Measurements from ENCODE around the gene LCNL1.
"Not testable (repeated sequence)": the region's sequence is repeated elsewhere in the genome, so short reads cannot be mapped to it uniquely, and the experiment has no call there.

LCNL1 gene

GRCh38 chr9:136992819-136993369 is 10.1 kb downstream of the LCNL1 start:
- no peak for DNase-seq (ENCODE audit: low read depth in 2 of 2)

GRCh38 chr9:136994180-136994887 is 11.5 kb downstream of the LCNL1 start:
- no peak for DNase-seq (ENCODE audit: low read depth in 2 of 2)

- no peak for DNase-seq (ENCODE audit: low read depth in 2 of 2)
Observed at GRCh38 chr9:136994888-136995230, 12.1 kb downstream of the LCNL1 start.

- no peak for DNase-seq (ENCODE audit: low read depth in 2 of 2)
Observed at GRCh38 chr9:136995362-136995761, 12.6 kb downstream of the LCNL1 start.

- DNase-seq (ENCODE audit: low read depth in 2 of 2): no peak
Observed at GRCh38 chr9:136995772-136996311, 13.0 kb downstream of the LCNL1 start.

GRCh38 chr9:136996361-136997292 is 13.8 kb downstream of the LCNL1 start, which contains the start of gene CLIC3:
TSS of gene CLIC3 (minus strand) at chr9:136996568. CDS start at chr9:136996543, 25 bp downstream.
- peak in 1 of 2 donors; percentile 36 for DNase-seq (ENCODE audit: low read depth in 2 of 2)

GRCh38 chr9:136997371-136997770 is 14.6 kb downstream of the LCNL1 start:
- DNase-seq (ENCODE audit: low read depth in 2 of 2): no peak

GRCh38 chr9:136997830-136998234 is 15.0 kb downstream of the LCNL1 start:
- DNase-seq (ENCODE audit: low read depth in 2 of 2): peak in 1 of 2 donors; percentile 23

GRCh38 chr9:137000177-137000930 is 17.6 kb downstream of the LCNL1 start:
- DNase-seq (ENCODE audit: low read depth in 2 of 2): no peak

GRCh38 chr9:137001857-137002645 is 19.3 kb downstream of the LCNL1 start:
- no peak for DNase-seq (ENCODE audit: low read depth in 2 of 2)

- DNase-seq (ENCODE audit: low read depth in 2 of 2): no peak
Observed at GRCh38 chr9:137002646-137003041, 19.9 kb downstream of the LCNL1 start.

GRCh38 chr9:137004285-137004684 is 21.5 kb downstream of the LCNL1 start:
- DNase-seq (ENCODE audit: low read depth in 2 of 2): not testable (repeated sequence)

GRCh38 chr9:137006116-137007003 is 23.6 kb downstream of the LCNL1 start:
- no peak for DNase-seq (ENCODE audit: low read depth in 2 of 2)

- DNase-seq (ENCODE audit: low read depth in 2 of 2): no peak
Observed at GRCh38 chr9:137007108-137007815, 24.5 kb downstream of the LCNL1 start.

- DNase-seq (ENCODE audit: low read depth in 2 of 2): no peak
Observed at GRCh38 chr9:137007816-137008270, 25.1 kb downstream of the LCNL1 start.

GRCh38 chr9:137008312-137008711 is 25.5 kb downstream of the LCNL1 start:
- no peak for DNase-seq (ENCODE audit: low read depth in 2 of 2)

- DNase-seq (ENCODE audit: low read depth in 2 of 2): no peak
Observed at GRCh38 chr9:137009217-137009616, 26.4 kb downstream of the LCNL1 start.

- DNase-seq (ENCODE audit: low read depth in 2 of 2): no peak
Observed at GRCh38 chr9:137009938-137010732, 27.3 kb downstream of the LCNL1 start.
